Uterus (tissue), 2 donors: ENCODE data around the gene CD4.

Source experiments
- CTCF ChIP-seq, 4 experiments: fragments of 200-600 bp in 2 of 4; fragments of 450-650 bp in 2 of 4; sonication (generic) in 2 of 4; IDR thresholded peaks; one replicate each; pipeline ENCODE4 v1.5.1; 2016 to 2019; ENCODE audit warnings: antibody characterized with exemption in 4 of 4, mild to moderate bottlenecking in 2 of 4, moderate library complexity in 1 of 4
- POLR2A ChIP-seq, 2 donors: fragments of 450-650 bp; IDR thresholded peaks; one replicate each; pipeline ENCODE4 v1.6.1; 2016; ENCODE audit warnings: antibody characterized with exemption in 2 of 2, mild to moderate bottlenecking in 1 of 2, moderate library complexity in 1 of 2

GRCh38 chr12:6787309-6787708 lies 2.0 kb upstream of the CD4 start:
- TF ChIP-seq CTCF (IDR thresholded peaks at IDR 0.05) (no peak), POLR2A (IDR thresholded peaks at IDR 0.05) (no peak)
